Measurements from ENCODE around the gene TIGAR. TPM values are rescaled to one million over a fixed set of nuclear protein-coding genes. Genes with fewer than 3 reads are reported as not detected.

TIGAR gene
- total and polyA plus RNA-seq, 2 of the 8 experiments (the other 6 are each of a cell fraction or from before 2014, with no cell fraction given): 3.8 to 26.4 TPM

GRCh38 chr12:4288296-4289131 lies 32.5 kb upstream of the TIGAR start:
- no peak overlapping the region for H3K9ac ChIP-seq (replicated peaks in 1 of 4; ENCODE audit: extremely low read depth in 1 of 4, low read depth in 3 of 4, low read length in 3 of 4)
- H2AK5ac ChIP-seq (ENCODE audit: low read depth, low read length): no peak overlapping the region
- no peak overlapping the region for H2AFZ ChIP-seq (ENCODE audit: low read length)
- H3K14ac ChIP-seq (ENCODE audit: insufficient read length): no peak overlapping the region
- H2BK15ac ChIP-seq (ENCODE audit: low read length): no peak overlapping the region
- H3K4me1 ChIP-seq (replicated peaks in 1 of 4; ENCODE audit: control insufficient read depth in 3 of 4, insufficient read depth in 4 of 4, low read length in 3 of 4): peaks cover 0 to 2% (median 0%) of the 10 kb centered on the region in 4 experiments; a peak in 4 of 7 replicates
- no peak overlapping the region for H4K5ac ChIP-seq (ENCODE audit: insufficient read length, low read depth, low read length)
- no peak for FAIRE-seq
- no peaks in the 10 kb centered on the region for H3K27me3 ChIP-seq (replicated peaks in 1 of 4; ENCODE audit: control insufficient read depth in 3 of 4, extremely low read depth in 1 of 4, insufficient read depth in 3 of 4, low read length in 3 of 4)
- no peaks in the 10 kb centered on the region for H3K23me2 ChIP-seq (ENCODE audit: low read depth, low read length)
- peaks cover 38 to 98% (median 78%) of the 10 kb centered on the region in 4 experiments for H3K36me3 ChIP-seq (ENCODE audit: control insufficient read depth in 2 of 4, insufficient read depth in 4 of 4, low read length in 3 of 4)
- H2BK5ac ChIP-seq (ENCODE audit: low read depth, low read length): no peak overlapping the region
- H3K4me2 ChIP-seq (ENCODE audit: insufficient read depth in 1 of 2, low read depth in 2 of 2, low read length in 2 of 2): no peak overlapping the region
- no peak overlapping the region for H2BK20ac ChIP-seq (ENCODE audit: low read length)
- H4K8ac ChIP-seq (ENCODE audit: extremely low read depth, insufficient read depth, low read length): no peak overlapping the region
- no peak overlapping the region for H3K4me3 ChIP-seq (ENCODE audit: extremely low read depth in 1 of 4, insufficient read depth in 2 of 4, low read depth in 3 of 4, low read length in 4 of 4)
- no peak overlapping the region for H2BK120ac ChIP-seq (replicated peaks; ENCODE audit: low read depth, low read length)
- H2BK12ac ChIP-seq (ENCODE audit: low read depth, low read length): no peak overlapping the region
- H3K27ac ChIP-seq (ENCODE audit: low read depth, low read length): no peak overlapping the region
- 90% methylated on average over 19 of the region's 20 CpGs; no CpG with 5 or more reads in 1 of the 2 experiments for WGBS, 2 experiments (ENCODE audit: extremely low coverage in 1 of 2, insufficient coverage in 1 of 2, insufficient read length in 1 of 2, insufficient replicate concordance in 2 of 2, low coverage in 1 of 2, low lambda C conversion rate in 2 of 2, missing lambda C conversion rate in 1 of 2)
- H4K91ac ChIP-seq (replicated peaks; ENCODE audit: insufficient read length, low read length): no peak overlapping the region
- H3K79me2 ChIP-seq (ENCODE audit: control insufficient read depth in 1 of 2, insufficient read depth in 2 of 2, low read length in 2 of 2): peaks cover 3 to 97% of the 10 kb centered on the region in 2 experiments; a peak in 3 of 4 replicates
- H3K23ac ChIP-seq (ENCODE audit: insufficient read length): no peak overlapping the region
- no peak for DNase-seq (ENCODE audit: low read depth in 1 of 2, low spot score in 2 of 2)
- H4K20me1 ChIP-seq (replicated peaks in 1 of 2; ENCODE audit: control insufficient read depth in 1 of 2, insufficient read depth in 2 of 2, low read length in 2 of 2): peaks cover 52 to 69% of the 10 kb centered on the region in 2 experiments
- TF ChIP-seq NANOG (IDR thresholded peaks at IDR 0.05; ENCODE audit: insufficient read depth, low read depth, low read length, poor library complexity, severe bottlenecking): no peak
- TF ChIP-seq TAF1 (IDR thresholded peaks at IDR 0.05; ENCODE audit: low read depth, low read length): no peak
- no peak for TF ChIP-seq RXRA (IDR thresholded peaks at IDR 0.05; ENCODE audit: insufficient read depth, low read depth, low read length)
- no peak for TF ChIP-seq RFX5 (IDR thresholded peaks at IDR 0.05; ENCODE audit: borderline replicate concordance, low read depth, low read length)
- no peak for TF ChIP-seq POLR2AphosphoS5 (IDR thresholded peaks at IDR 0.05; ENCODE audit: low read depth, low read length)
- no peak for TF ChIP-seq RNF2 (IDR thresholded peaks at IDR 0.05; ENCODE audit: borderline replicate concordance, low read depth, low read length, missing control alignments, poor library complexity, severe bottlenecking)
- H3K4ac ChIP-seq (replicated peaks; ENCODE audit: insufficient read length, low read depth, low read length): no peak overlapping the region
- H3K9me3 ChIP-seq (ENCODE audit: insufficient read depth in 2 of 2, low read depth in 1 of 2, low read length in 1 of 2): no peaks in the 10 kb centered on the region
- peaks cover 28% of the 10 kb centered on the region for H3K79me1 ChIP-seq (ENCODE audit: low read depth, low read length)
- POLR2A ChIA-PET (ENCODE audit: partially characterized antibody): interaction anchor here (1.0 to 29.3 kb wide), 6 partner anchors 6 to 154 kb away, joined by 3 to 531 read pairs (median 4); partner anchors contain the start of gene CCND2
- no peak overlapping the region for H3K18ac ChIP-seq (ENCODE audit: extremely low read depth, low read length)
- H3K56ac ChIP-seq (replicated peaks; ENCODE audit: insufficient read length, low read depth, low read length): no peak overlapping the region
- CTCF ChIA-PET (ENCODE audit: partially characterized antibody): interaction anchor here (1.3 to 2.7 kb wide), 5 partner anchors 10 to 402 kb away, joined by 3 to 10 read pairs (median 5); no protein-coding TSS in a partner anchor
